Bone marrow (tissue), 2 donors: ENCODE data around the gene CTAGE1.

Experiments
- DNase-seq, 2 donors: peaks; one replicate each; lab custom pipeline; 2025; lab: John Stamatoyannopoulos, UW

CTAGE1 gene

GRCh38 chr18:22391407-22392345 lies 26.0 kb downstream of the CTAGE1 start:
- DNase-seq, result no peak

GRCh38 chr18:22387787-22388186 lies 29.9 kb downstream of the CTAGE1 start:
- DNase-seq, result no peak

GRCh38 chr18:22387364-22387763 lies 30.4 kb downstream of the CTAGE1 start:
- DNase-seq, result no peak

GRCh38 chr18:22385718-22386117 lies 32.0 kb downstream of the CTAGE1 start:
- no peak for DNase-seq

- no peak for DNase-seq
Observed at GRCh38 chr18:22378672-22379282, 38.9 kb downstream of the CTAGE1 start.

- no peak for DNase-seq
Observed at GRCh38 chr18:22377769-22378168, 39.9 kb downstream of the CTAGE1 start.

- DNase-seq, result no peak
Observed at GRCh38 chr18:22370414-22370813, 47.3 kb downstream of the CTAGE1 start.

- DNase-seq, result no peak
Observed at GRCh38 chr18:22368021-22368420, 49.7 kb downstream of the CTAGE1 start.

- DNase-seq, result no peak
Observed at GRCh38 chr18:22367303-22367702, 50.4 kb downstream of the CTAGE1 start.

GRCh38 chr18:22363867-22364463 lies 53.8 kb downstream of the CTAGE1 start:
- no peak for DNase-seq
